HepG2 (cell line): ENCODE data around the gene KIF2C. TPM values are rescaled to one million over a fixed set of nuclear protein-coding genes. Genes with fewer than 3 reads are reported as not detected.

Source experiments
- AGO1 ChIP-seq: fragments of 200-400 bp; formaldehyde crosslinking; IDR thresholded peaks from 2 replicates; pipeline ENCODE4 v1.6.1; 2017; ENCODE audit warnings: mild to moderate bottlenecking, low read depth, low read length, moderate library complexity; ENCODE audit not compliant: poor library complexity, severe bottlenecking
- HNRNPLL ChIP-seq: fragments of 200-400 bp; formaldehyde crosslinking; IDR thresholded peaks from 2 replicates; pipeline ENCODE4 v1.6.1; 2017; ENCODE audit warnings: mild to moderate bottlenecking, low read depth, low read length; ENCODE audit not compliant: poor library complexity, severe bottlenecking
- KAT8 ChIP-seq: IDR thresholded peaks from 2 replicates; pipeline ENCODE4 v1.6.1; 2016; ENCODE audit warnings: missing genetic modification reagents, missing compliant biosample characterization
- KLF13 ChIP-seq: sonication (generic); formaldehyde crosslinking; IDR thresholded peaks from 2 replicates; pipeline ENCODE4 v1.4.0; 2020; ENCODE audit warnings: mild to moderate bottlenecking, missing genetic modification reagents
- KLF16 ChIP-seq, 2 experiments: sonication (generic) in 1 of 2; formaldehyde crosslinking in 1 of 2; IDR thresholded peaks; 2 replicates each; pipeline versions ENCODE4 v1.6.1 to v1.8.0; 2016 to 2023; ENCODE audit warnings: missing genetic modification reagents in 2 of 2, missing compliant biosample characterization in 1 of 2
- MEF2D ChIP-seq: sonication (generic); formaldehyde crosslinking; IDR thresholded peaks from 2 replicates; pipeline ENCODE4 v1.5.1; 2020; ENCODE audit warnings: mild to moderate bottlenecking, missing genetic modification reagents
- NFIB ChIP-seq: sonication (generic); formaldehyde crosslinking; IDR thresholded peaks from 2 replicates; pipeline ENCODE4 v1.9.0; 2021; ENCODE audit warnings: missing genetic modification reagents, mild to moderate bottlenecking, borderline replicate concordance
- NR2C2 ChIP-seq: sonication (generic); formaldehyde crosslinking; IDR thresholded peaks from 2 replicates; pipeline ENCODE4 v1.4.0; 2020; ENCODE audit warnings: missing genetic modification reagents, mild to moderate bottlenecking, moderate library complexity, borderline replicate concordance
- NR2F6 ChIP-seq, 2 experiments: IDR thresholded peaks; 2 replicates each; pipeline ENCODE4 v1.6.1; 2016; ENCODE audit warnings: antibody characterized with exemption in 1 of 2, mild to moderate bottlenecking in 1 of 2
- PHF20 ChIP-seq: sonication (generic); formaldehyde crosslinking; IDR thresholded peaks from 2 replicates; pipeline ENCODE4 v1.5.0; 2020; ENCODE audit warnings: mild to moderate bottlenecking, missing genetic modification reagents
- RELA ChIP-seq: sonication (generic); formaldehyde crosslinking; IDR thresholded peaks from 2 replicates; pipeline ENCODE4 v1.4.0; 2020; ENCODE audit warnings: missing genetic modification reagents
- ZFAT ChIP-seq: sonication (generic); formaldehyde crosslinking; conservative IDR thresholded peaks from 2 replicates; pipeline ENCODE4 v1.8.1; 2023; ENCODE audit warnings: missing genetic modification reagents, inconsistent platforms
- ZNF530 ChIP-seq: sonication (generic); formaldehyde crosslinking; IDR thresholded peaks from 2 replicates; pipeline ENCODE4 v1.5.0; 2020; ENCODE audit warnings: low read depth, mild to moderate bottlenecking, missing genetic modification reagents
- ZNF543 ChIP-seq: sonication (generic); formaldehyde crosslinking; IDR thresholded peaks from 2 replicates; pipeline ENCODE4 v1.4.0; 2020; ENCODE audit warnings: mild to moderate bottlenecking, missing genetic modification reagents
- ZNF558 ChIP-seq: sonication (generic); formaldehyde crosslinking; IDR thresholded peaks from 2 replicates; pipeline ENCODE4 v1.9.0; 2022; ENCODE audit warnings: mild to moderate bottlenecking, missing genetic modification reagents, borderline replicate concordance
- ZSCAN21 ChIP-seq: sonication (generic); formaldehyde crosslinking; IDR thresholded peaks from 2 replicates; pipeline ENCODE4 v1.8.0; 2022; ENCODE audit warnings: mild to moderate bottlenecking, missing genetic modification reagents, moderate library complexity, borderline replicate concordance
- polyA plus RNA-seq, 8 experiments: library from polyadenylated mRNA; depleted of rRNA in 3 of 8; stranded (reverse) in 7 of 8; unstranded in 1 of 8; fragments of >200 nt; fragmentation: Illumina TruSeq in 4 of 8; extraction: Trizol in 4 of 8; gene quantifications; 2 replicates each; pipeline versions ENCODE4 v1.2.1 to v1.2.3, GENCODE V29; 2011 to 2016; ENCODE audit warnings: low read depth in 4 of 8, missing spikeins in 1 of 8, mixed read lengths in 1 of 8; ENCODE audit not compliant: insufficient read depth in 1 of 8
- total RNA-seq, 5 experiments: library from RNA; depleted of rRNA; stranded (reverse); fragments of >200 nt; fragmentation: Illumina TruSeq; extraction: Trizol; gene quantifications; 2 replicates each; pipeline ENCODE4 v1.2.3, GENCODE V29; 2016; ENCODE audit warnings: low read depth in 1 of 5
- TF ChIP-seq, protein P1 (sequence below): IDR thresholded peaks from 2 replicates; pipeline ENCODE4 v1.6.1; 2016
- TF ChIP-seq, protein P2 (sequence below): sonication (generic); formaldehyde crosslinking; IDR thresholded peaks from 2 replicates; pipeline ENCODE4 v1.5.0; 2020; ENCODE audit warnings: mild to moderate bottlenecking, missing genetic modification reagents, moderate library complexity
- TF ChIP-seq, protein P3 (sequence below): sonication (generic); formaldehyde crosslinking; IDR thresholded peaks from 2 replicates; pipeline ENCODE4 v1.4.0; 2020; ENCODE audit warnings: missing genetic modification reagents
- TF ChIP-seq, protein P4 (sequence below): sonication (generic); formaldehyde crosslinking; IDR thresholded peaks from 2 replicates; pipeline ENCODE4 v1.4.0; 2020; ENCODE audit warnings: mild to moderate bottlenecking, missing genetic modification reagents
- TF ChIP-seq, protein P5 (sequence below): sonication (generic); formaldehyde crosslinking; IDR thresholded peaks from 2 replicates; pipeline ENCODE4 v1.5.0; 2020; ENCODE audit warnings: mild to moderate bottlenecking, missing genetic modification reagents
- TF ChIP-seq, protein P6 (sequence below): sonication (generic); formaldehyde crosslinking; IDR thresholded peaks from 2 replicates; pipeline ENCODE4 v1.4.0; 2020; ENCODE audit warnings: mild to moderate bottlenecking, missing genetic modification reagents

The KIF2C gene
- total and polyA plus RNA-seq, 2 of the 13 experiments (the other 11 are each of a cell fraction or from before 2014, with no cell fraction given) = 29.7 to 53.7 TPM

DNA sequence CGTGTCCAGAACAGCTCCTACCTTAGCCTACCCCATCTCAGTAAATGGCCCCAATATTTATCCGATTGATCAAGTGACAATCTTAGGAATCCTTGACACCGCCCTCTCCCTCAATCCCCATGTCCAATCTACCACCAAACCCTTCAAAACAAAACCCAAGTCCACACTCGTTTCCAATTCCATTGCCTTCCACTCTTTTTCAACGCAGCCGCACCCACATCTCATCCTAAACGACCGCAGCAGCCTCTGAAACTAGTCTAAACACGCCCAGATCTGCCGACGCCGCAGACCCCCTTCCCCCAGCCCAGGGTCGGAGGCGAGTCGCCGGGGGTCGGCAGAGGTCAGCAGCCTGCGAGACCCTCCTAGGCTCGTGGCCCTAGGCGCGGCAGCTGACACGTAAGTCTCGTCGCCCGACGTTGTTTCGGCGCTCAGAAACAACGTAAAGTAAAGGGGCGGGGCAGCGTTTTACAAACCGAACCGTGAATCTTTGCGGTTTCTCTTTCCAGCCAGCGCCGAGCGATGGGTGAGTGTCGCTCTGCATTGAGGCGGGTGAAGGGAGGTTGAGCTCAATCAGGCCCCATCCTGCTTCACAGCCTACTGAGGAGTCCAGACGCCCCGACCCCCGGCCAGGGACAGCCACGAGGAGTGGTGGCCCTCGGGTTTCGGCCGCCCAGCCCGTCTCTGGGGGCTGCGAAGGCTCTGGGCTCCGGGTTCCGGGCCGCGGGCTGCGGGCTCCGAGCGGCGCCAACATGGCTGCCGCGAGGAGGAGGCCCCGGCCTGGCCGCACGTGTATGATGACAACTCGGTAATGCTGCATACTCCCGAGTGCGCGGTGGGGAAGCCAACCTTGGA is 35.7 kb downstream of the KIF2C start, which contains the start of gene RPS8 (continued):
- TF ChIP-seq, protein P1, sequence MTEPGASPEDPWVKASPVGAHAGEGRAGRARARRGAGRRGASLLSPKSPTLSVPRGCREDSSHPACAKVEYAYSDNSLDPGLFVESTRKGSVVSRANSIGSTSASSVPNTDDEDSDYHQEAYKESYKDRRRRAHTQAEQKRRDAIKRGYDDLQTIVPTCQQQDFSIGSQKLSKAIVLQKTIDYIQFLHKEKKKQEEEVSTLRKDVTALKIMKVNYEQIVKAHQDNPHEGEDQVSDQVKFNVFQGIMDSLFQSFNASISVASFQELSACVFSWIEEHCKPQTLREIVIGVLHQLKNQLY (CRISPR knock-in tag) = no peak
- TF ChIP-seq HNRNPLL (peak; percentile 80), ZFAT (CRISPR knock-in tag) (no peak; the same call in 1 of the 2 replicates), KAT8 (CRISPR knock-in tag) (peak; percentile 97), NR2F6 (IDR thresholded peaks at IDR 0.05) (peak; percentile 87), NR2F6 (CRISPR knock-in tag; IDR thresholded peaks at IDR 0.05) (peak; percentile 89), ZNF543 (CRISPR knock-in tag) (peak; percentile 95), PHF20 (CRISPR knock-in tag) (peak; percentile 91), AGO1 (peak; percentile 67), KLF16 (CRISPR knock-in tag; IDR thresholded peaks at IDR 0.05) (peak in 1 of 2 experiments; percentile 93; a peak in 1 of 4 replicates), NFIB (CRISPR knock-in tag) (no peak), KLF13 (no peak), NR2C2 (CRISPR knock-in tag) (peak; percentile 76), MEF2D (CRISPR knock-in tag) (no peak), ZNF530 (CRISPR knock-in tag) (no peak), ZNF558 (no peak; the same call in 1 of the 2 replicates), RELA (CRISPR knock-in tag) (peak; percentile 69; the same call in 1 of the 2 replicates), ZSCAN21 (CRISPR knock-in tag) (peak; percentile 90)
- TF ChIP-seq, protein P2, sequence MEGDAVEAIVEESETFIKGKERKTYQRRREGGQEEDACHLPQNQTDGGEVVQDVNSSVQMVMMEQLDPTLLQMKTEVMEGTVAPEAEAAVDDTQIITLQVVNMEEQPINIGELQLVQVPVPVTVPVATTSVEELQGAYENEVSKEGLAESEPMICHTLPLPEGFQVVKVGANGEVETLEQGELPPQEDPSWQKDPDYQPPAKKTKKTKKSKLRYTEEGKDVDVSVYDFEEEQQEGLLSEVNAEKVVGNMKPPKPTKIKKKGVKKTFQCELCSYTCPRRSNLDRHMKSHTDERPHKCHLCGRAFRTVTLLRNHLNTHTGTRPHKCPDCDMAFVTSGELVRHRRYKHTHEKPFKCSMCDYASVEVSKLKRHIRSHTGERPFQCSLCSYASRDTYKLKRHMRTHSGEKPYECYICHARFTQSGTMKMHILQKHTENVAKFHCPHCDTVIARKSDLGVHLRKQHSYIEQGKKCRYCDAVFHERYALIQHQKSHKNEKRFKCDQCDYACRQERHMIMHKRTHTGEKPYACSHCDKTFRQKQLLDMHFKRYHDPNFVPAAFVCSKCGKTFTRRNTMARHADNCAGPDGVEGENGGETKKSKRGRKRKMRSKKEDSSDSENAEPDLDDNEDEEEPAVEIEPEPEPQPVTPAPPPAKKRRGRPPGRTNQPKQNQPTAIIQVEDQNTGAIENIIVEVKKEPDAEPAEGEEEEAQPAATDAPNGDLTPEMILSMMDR (CRISPR knock-in tag) = 0 out of 2 replicates have a peak, but pooled peaks have one; percentile 9
- TF ChIP-seq, protein P3, sequence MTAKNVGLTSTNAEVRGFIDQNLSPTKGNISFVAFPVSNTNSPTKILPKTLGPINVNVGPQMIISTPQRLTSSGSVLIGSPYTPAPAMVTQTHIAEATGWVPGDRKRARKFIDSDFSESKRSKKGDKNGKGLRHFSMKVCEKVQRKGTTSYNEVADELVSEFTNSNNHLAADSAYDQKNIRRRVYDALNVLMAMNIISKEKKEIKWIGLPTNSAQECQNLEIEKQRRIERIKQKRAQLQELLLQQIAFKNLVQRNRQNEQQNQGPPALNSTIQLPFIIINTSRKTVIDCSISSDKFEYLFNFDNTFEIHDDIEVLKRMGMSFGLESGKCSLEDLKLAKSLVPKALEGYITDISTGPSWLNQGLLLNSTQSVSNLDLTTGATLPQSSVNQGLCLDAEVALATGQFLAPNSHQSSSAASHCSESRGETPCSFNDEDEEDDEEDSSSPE (CRISPR knock-in tag) = peak; percentile 64
- TF ChIP-seq, protein P4, sequence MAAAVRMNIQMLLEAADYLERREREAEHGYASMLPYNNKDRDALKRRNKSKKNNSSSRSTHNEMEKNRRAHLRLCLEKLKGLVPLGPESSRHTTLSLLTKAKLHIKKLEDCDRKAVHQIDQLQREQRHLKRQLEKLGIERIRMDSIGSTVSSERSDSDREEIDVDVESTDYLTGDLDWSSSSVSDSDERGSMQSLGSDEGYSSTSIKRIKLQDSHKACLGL (CRISPR knock-in tag) = no peak
- TF ChIP-seq, protein P5, sequence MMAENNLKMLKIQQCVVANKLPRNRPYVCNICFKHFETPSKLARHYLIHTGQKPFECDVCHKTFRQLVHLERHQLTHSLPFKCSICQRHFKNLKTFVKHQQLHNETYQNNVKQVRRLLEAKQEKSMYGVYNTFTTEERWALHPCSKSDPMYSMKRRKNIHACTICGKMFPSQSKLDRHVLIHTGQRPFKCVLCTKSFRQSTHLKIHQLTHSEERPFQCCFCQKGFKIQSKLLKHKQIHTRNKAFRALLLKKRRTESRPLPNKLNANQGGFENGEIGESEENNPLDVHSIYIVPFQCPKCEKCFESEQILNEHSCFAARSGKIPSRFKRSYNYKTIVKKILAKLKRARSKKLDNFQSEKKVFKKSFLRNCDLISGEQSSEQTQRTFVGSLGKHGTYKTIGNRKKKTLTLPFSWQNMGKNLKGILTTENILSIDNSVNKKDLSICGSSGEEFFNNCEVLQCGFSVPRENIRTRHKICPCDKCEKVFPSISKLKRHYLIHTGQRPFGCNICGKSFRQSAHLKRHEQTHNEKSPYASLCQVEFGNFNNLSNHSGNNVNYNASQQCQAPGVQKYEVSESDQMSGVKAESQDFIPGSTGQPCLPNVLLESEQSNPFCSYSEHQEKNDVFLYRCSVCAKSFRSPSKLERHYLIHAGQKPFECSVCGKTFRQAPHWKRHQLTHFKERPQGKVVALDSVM (CRISPR knock-in tag) = peak; percentile 55; the same call in 1 of the 2 replicates
- TF ChIP-seq, protein P6, sequence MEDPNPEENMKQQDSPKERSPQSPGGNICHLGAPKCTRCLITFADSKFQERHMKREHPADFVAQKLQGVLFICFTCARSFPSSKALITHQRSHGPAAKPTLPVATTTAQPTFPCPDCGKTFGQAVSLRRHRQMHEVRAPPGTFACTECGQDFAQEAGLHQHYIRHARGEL = no peak
